H9 (cell line): ENCODE measurements around the gene PNPLA7. TPM values are rescaled to one million over a fixed set of nuclear protein-coding genes. Genes with fewer than 3 reads are reported as not detected.

Source experiments
- DNase-seq: peaks from one replicate; pipeline ENCODE4 v3.0.0-alpha.2; 2017
- H2AFZ ChIP-seq: one replicate; pipeline ENCODE4 v1.6.1; 2013; ENCODE audit warnings: mild to moderate bottlenecking, low read length, control low read depth, moderate library complexity
- H2AK5ac ChIP-seq: 2 replicates; pipeline ENCODE4 v1.6.1; 2013; ENCODE audit warnings: low read length, control low read depth, mixed read lengths; ENCODE audit not compliant: insufficient read length
- H2BK120ac ChIP-seq: one replicate; pipeline ENCODE4 v1.6.1; 2013; ENCODE audit warnings: low read depth, mild to moderate bottlenecking, low read length, control low read depth, inconsistent platforms; ENCODE audit not compliant: poor library complexity, severe bottlenecking
- H2BK12ac ChIP-seq: 2 replicates; pipeline ENCODE4 v1.6.1; 2013; ENCODE audit warnings: low read length, control low read depth, mixed read lengths, low read depth; ENCODE audit not compliant: insufficient read length
- H2BK15ac ChIP-seq: 2 replicates; pipeline ENCODE4 v1.6.1; 2013; ENCODE audit warnings: low read depth, low read length, control low read depth
- H2BK20ac ChIP-seq: one replicate; pipeline ENCODE4 v1.6.1; 2013; ENCODE audit warnings: low read depth, mild to moderate bottlenecking, low read length, control low read depth, inconsistent platforms; ENCODE audit not compliant: poor library complexity, severe bottlenecking
- H2BK5ac ChIP-seq: 2 replicates; pipeline ENCODE4 v1.6.1; 2013; ENCODE audit warnings: low read length, control low read depth, mixed read lengths; ENCODE audit not compliant: insufficient read length
- H3K14ac ChIP-seq: 2 replicates; pipeline ENCODE4 v1.6.1; 2013; ENCODE audit warnings: low read length, control low read depth; ENCODE audit not compliant: insufficient read depth
- H3K18ac ChIP-seq: 2 replicates; pipeline ENCODE4 v1.6.1; 2013; ENCODE audit warnings: low read depth, mild to moderate bottlenecking, mixed read lengths, low read length, control low read depth; ENCODE audit not compliant: insufficient read length
- H3K23ac ChIP-seq: 2 replicates; pipeline ENCODE4 v1.6.1; 2013; ENCODE audit warnings: low read length, control low read depth, mixed read lengths, low read depth; ENCODE audit not compliant: insufficient read length
- H3K23me2 ChIP-seq: 2 replicates; pipeline ENCODE4 v1.6.1; 2013; ENCODE audit warnings: low read depth, mild to moderate bottlenecking, mixed read lengths, low read length, control low read depth; ENCODE audit not compliant: insufficient read length, poor library complexity, severe bottlenecking
- H3K27ac ChIP-seq: 2 replicates; pipeline ENCODE4 v1.5.1; 2013; ENCODE audit warnings: low read length, control low read depth, mixed read lengths, low read depth; ENCODE audit not compliant: insufficient read length
- H3K27me3 ChIP-seq: 2 replicates; pipeline ENCODE4 v1.6.1; 2013; ENCODE audit warnings: low read length, control low read depth, inconsistent platforms; ENCODE audit not compliant: insufficient read depth
- H3K4ac ChIP-seq: 2 replicates; pipeline ENCODE4 v1.6.1; 2013; ENCODE audit warnings: low read depth, mild to moderate bottlenecking, control low read depth, inconsistent platforms, low read length, moderate library complexity
- H3K4me1 ChIP-seq: 2 replicates; pipeline ENCODE4 v1.6.1; 2013; ENCODE audit warnings: low read length, control low read depth, inconsistent platforms; ENCODE audit not compliant: insufficient read depth
- H3K4me2 ChIP-seq: 2 replicates; pipeline ENCODE4 v1.6.1; 2013; ENCODE audit warnings: low read length, control low read depth, mixed read lengths; ENCODE audit not compliant: insufficient read length, insufficient read depth
- H3K56ac ChIP-seq: 2 replicates; pipeline ENCODE4 v1.6.1; 2013; ENCODE audit warnings: low read depth, mild to moderate bottlenecking, mixed read lengths, low read length, control low read depth; ENCODE audit not compliant: insufficient read length
- H3K79me1 ChIP-seq: 2 replicates; pipeline ENCODE4 v1.6.1; 2013; ENCODE audit warnings: low read depth, mild to moderate bottlenecking, moderate library complexity, low read length, control low read depth, inconsistent platforms; ENCODE audit not compliant: insufficient read depth, poor library complexity, severe bottlenecking
- H3K79me2 ChIP-seq: 2 replicates; pipeline ENCODE4 v1.6.1; 2013; ENCODE audit warnings: low read length, control low read depth, inconsistent platforms; ENCODE audit not compliant: insufficient read depth
- H3K9ac ChIP-seq: 2 replicates; pipeline ENCODE4 v1.6.1; 2013; ENCODE audit warnings: low read length, control low read depth, mixed read lengths; ENCODE audit not compliant: insufficient read length; ENCODE audit errors: extremely low read depth
- H3K9me3 ChIP-seq: one replicate; pipeline ENCODE4 v1.6.1; 2013; ENCODE audit warnings: low read depth, low read length, inconsistent platforms; ENCODE audit not compliant: control insufficient read depth
- H3T11ph ChIP-seq: one replicate; pipeline ENCODE4 v1.6.1; 2013; ENCODE audit warnings: mild to moderate bottlenecking, low read length, control low read depth, inconsistent platforms
- H4K20me1 ChIP-seq: one replicate; pipeline ENCODE4 v1.6.1; 2013; ENCODE audit not compliant: control insufficient read depth, insufficient read length, insufficient read depth
- H4K5ac ChIP-seq: 2 replicates; pipeline ENCODE4 v1.6.1; 2013; ENCODE audit warnings: low read depth, mild to moderate bottlenecking, mixed read lengths, low read length, control low read depth; ENCODE audit not compliant: insufficient read length
- H4K8ac ChIP-seq: replicated peaks from 2 replicates; pipeline ENCODE4 v1.6.1; 2013; ENCODE audit warnings: low read length, control low read depth, mixed read lengths, low read depth; ENCODE audit not compliant: insufficient read length
- H4K91ac ChIP-seq: 2 replicates; pipeline ENCODE4 v1.6.1; 2013; ENCODE audit warnings: low read depth, mild to moderate bottlenecking, moderate library complexity, mixed read lengths, low read length, control low read depth; ENCODE audit not compliant: insufficient read length
- H3K27ac Mint-ChIP-seq, 3 experiments: 2 replicates in 2 of 3; 3 replicates in 1 of 3; pipeline ENCODE4 v1.8.0; 2020 to 2021; ENCODE audit warnings: mixed read lengths in 3 of 3, mild to moderate bottlenecking in 1 of 3, moderate library complexity in 1 of 3
- H3K27me3 Mint-ChIP-seq: 2 replicates; pipeline ENCODE4 v1.8.0; 2021; ENCODE audit warnings: low read depth, mild to moderate bottlenecking, moderate library complexity, mixed read lengths
- H3K36me3 Mint-ChIP-seq, 3 experiments: 2 replicates in 2 of 3; 3 replicates in 1 of 3; pipeline ENCODE4 v1.8.0; 2020 to 2021; ENCODE audit warnings: low read depth in 3 of 3, mixed read lengths in 3 of 3; ENCODE audit not compliant: insufficient read depth in 1 of 3
- H3K4me1 Mint-ChIP-seq, 2 experiments: 2 replicates each; pipeline ENCODE4 v1.8.0; 2020; ENCODE audit warnings: mixed read lengths in 2 of 2
- H3K4me3 Mint-ChIP-seq, 2 experiments: 2 replicates in 1 of 2; 3 replicates in 1 of 2; pipeline ENCODE4 v1.8.0; 2020 to 2021; ENCODE audit warnings: mild to moderate bottlenecking in 2 of 2, mixed read lengths in 2 of 2, moderate library complexity in 1 of 2
- H3K9me3 Mint-ChIP-seq, 2 experiments: 2 replicates in 1 of 2; 3 replicates in 1 of 2; pipeline ENCODE4 v1.8.0; 2020; ENCODE audit warnings: mild to moderate bottlenecking in 2 of 2, mixed read lengths in 2 of 2, moderate library complexity in 1 of 2
- total RNA-seq: library from RNA; stranded (reverse); gene quantifications from 2 replicates; pipeline ENCODE4 v1.2.1, GENCODE V29; 2021
- TF ChIP-seq, protein P1 (sequence below): fragments of 200-600 bp; sonication (generic); conservative IDR thresholded peaks from 3 replicates; pipeline ENCODE4 v1.8.0; 2021; ENCODE audit warnings: antibody characterized with exemption, mild to moderate bottlenecking

PNPLA7 gene
- total RNA-seq, 1 experiment from 2014 or later: 1.8 TPM

DNA sequence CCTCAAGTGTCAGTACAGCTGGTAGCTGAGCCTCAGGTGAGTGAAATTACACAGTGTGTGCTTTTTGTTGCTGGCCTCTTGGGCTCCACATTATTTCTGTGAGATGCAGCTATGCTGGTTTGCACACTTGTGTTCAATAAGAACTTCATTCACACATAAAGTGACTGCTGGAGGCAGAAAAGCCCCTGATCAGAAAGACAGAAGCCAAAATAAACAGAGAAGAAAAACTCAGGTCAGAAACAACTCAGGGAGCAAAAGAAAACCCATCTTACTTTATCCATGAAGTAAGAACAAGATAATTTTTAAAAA lies 15.1 kb downstream of the PNPLA7 start:
- Histone ChIP-seq H3K4me2 (no peak overlapping the region), H2AK5ac (no peak overlapping the region), H3K79me2 (no peaks in the 10 kb centered on the region), H3K4me1 (no peaks in the 10 kb centered on the region), H3K9me3 (no peaks in the 10 kb centered on the region), H3K27me3 (no peaks in the 10 kb centered on the region), H4K91ac (no peak overlapping the region), H3K23me2 (peaks cover 2% of the 10 kb centered on the region), H2BK12ac (no peak overlapping the region), H3K4ac (no peak overlapping the region), H3K9ac (no peak overlapping the region), H4K8ac (no peak overlapping the region), H2BK20ac (no peak overlapping the region), H2BK15ac (no peak overlapping the region), H3K14ac (no peak overlapping the region), H2BK120ac (no peak overlapping the region), H2BK5ac (no peak overlapping the region), H3T11ph (no peak overlapping the region), H3K27ac (no peak overlapping the region), H3K23ac (no peak overlapping the region), H2AFZ (no peak overlapping the region), H3K18ac (no peak overlapping the region), H3K56ac (no peak overlapping the region), H3K79me1 (no peaks in the 10 kb centered on the region), H4K5ac (no peak overlapping the region), H4K20me1 (peaks cover 7% of the 10 kb centered on the region)
- Mint-ChIP-seq H3K27ac (no peak overlapping the region), H3K27me3 (peaks cover 5% of the 10 kb centered on the region), H3K9me3 (peaks cover 10 to 24% of the 10 kb centered on the region in 2 experiments), H3K36me3 (peaks cover 4 to 8% (median 5%) of the 10 kb centered on the region in 3 experiments; a peak in 5 of 7 replicates), H3K4me1 (peaks cover 3 to 5% of the 10 kb centered on the region in 2 experiments), H3K4me3 (no peak overlapping the region)
- TF ChIP-seq, protein P1, sequence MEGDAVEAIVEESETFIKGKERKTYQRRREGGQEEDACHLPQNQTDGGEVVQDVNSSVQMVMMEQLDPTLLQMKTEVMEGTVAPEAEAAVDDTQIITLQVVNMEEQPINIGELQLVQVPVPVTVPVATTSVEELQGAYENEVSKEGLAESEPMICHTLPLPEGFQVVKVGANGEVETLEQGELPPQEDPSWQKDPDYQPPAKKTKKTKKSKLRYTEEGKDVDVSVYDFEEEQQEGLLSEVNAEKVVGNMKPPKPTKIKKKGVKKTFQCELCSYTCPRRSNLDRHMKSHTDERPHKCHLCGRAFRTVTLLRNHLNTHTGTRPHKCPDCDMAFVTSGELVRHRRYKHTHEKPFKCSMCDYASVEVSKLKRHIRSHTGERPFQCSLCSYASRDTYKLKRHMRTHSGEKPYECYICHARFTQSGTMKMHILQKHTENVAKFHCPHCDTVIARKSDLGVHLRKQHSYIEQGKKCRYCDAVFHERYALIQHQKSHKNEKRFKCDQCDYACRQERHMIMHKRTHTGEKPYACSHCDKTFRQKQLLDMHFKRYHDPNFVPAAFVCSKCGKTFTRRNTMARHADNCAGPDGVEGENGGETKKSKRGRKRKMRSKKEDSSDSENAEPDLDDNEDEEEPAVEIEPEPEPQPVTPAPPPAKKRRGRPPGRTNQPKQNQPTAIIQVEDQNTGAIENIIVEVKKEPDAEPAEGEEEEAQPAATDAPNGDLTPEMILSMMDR: no peak; the same call in 2 of the 3 replicates
- DNase-seq: no peak
